HAP-1 (cell line): ENCODE results near the gene DUSP7.

Experiments used
- DNase-seq, 2 experiments: peaks; one replicate each; pipeline ENCODE4 v3.0.0-alpha.2; 2016 to 2020; ENCODE audit warnings: low spot score in 2 of 2
- H3K27me3 ChIP-seq: fragments of 250-450 bp; sonication (Bioruptor Pico); 2 replicates; pipeline ENCODE4 v1.5.1; 2020; ENCODE audit warnings: low read depth, mild to moderate bottlenecking, moderate library complexity
- H3K36me3 ChIP-seq: fragments of 250-450 bp; sonication (Bioruptor Pico); replicated peaks from 2 replicates; pipeline ENCODE4 v1.5.1; 2020; ENCODE audit warnings: mild to moderate bottlenecking
- H3K4me1 ChIP-seq: fragments of 250-450 bp; sonication (Bioruptor Pico); 2 replicates; pipeline ENCODE4 v1.5.1; 2020; ENCODE audit warnings: mild to moderate bottlenecking
- H3K4me3 ChIP-seq: fragments of 250-450 bp; sonication (Bioruptor Pico); 2 replicates; pipeline ENCODE4 v1.5.1; 2020; ENCODE audit warnings: mild to moderate bottlenecking, moderate library complexity
- H3K9me3 ChIP-seq: fragments of 250-450 bp; sonication (Bioruptor Pico); 2 replicates; pipeline ENCODE4 v1.5.1; 2020; ENCODE audit warnings: mild to moderate bottlenecking, moderate library complexity
- in situ Hi-C: fragments of 300-500 bp; cut with MboI; formaldehyde crosslinking; loops from 3 replicates; pipeline ENCODE4 v1.14.3; 2020; ENCODE audit warnings: low sequenced_read_pairs, inconsistent platforms, mixed read lengths

Gene DUSP7

DNA sequence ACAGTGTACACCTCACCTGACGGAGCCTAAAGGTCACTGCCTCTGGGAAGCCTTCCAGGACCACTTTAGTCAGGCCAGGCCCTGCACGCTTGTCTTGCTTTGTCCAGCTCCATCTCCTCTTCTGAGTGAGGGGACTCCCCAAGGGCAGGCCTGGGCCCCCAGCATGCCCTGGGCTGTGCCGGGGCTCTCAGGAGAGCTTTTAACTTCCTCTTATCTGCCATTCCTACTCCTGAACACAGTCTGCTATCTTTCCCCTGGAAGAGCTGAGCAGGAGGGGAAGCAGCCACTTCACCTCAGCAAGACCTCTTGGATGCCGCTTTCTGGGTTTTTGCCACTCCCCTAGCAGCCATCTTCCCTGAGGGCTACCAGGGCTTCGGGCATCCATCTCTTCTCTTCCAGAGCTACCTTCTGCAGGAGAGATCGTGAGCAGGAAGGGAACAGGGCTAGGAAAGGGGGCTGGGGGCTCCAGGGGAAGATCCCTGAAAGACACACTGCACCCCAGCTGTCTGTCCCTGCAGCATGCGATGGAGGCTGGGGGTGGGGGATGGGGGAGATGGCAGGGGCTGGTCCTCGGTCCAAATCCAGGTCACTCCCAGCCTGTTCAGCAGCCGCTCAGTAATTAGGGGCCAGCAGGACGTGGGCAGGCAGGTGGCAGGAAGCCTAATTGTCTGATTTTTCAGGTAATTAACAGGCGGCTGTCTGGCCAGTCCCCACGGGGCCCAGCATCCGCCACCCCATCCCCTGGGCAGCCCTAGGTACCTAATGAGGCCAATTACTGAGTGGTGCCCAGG is 40.7 kb downstream of the DUSP7 start:
- in situ Hi-C loops, result no loop called here
- Histone ChIP-seq H3K9me3 (no peaks in the 10 kb centered on the region), H3K4me1 (no peaks in the 10 kb centered on the region), H3K27me3 (no peaks in the 10 kb centered on the region), H3K4me3 (no peak overlapping the region), H3K36me3 (no peaks in the 10 kb centered on the region)
- DNase-seq, result no peak

DNA sequence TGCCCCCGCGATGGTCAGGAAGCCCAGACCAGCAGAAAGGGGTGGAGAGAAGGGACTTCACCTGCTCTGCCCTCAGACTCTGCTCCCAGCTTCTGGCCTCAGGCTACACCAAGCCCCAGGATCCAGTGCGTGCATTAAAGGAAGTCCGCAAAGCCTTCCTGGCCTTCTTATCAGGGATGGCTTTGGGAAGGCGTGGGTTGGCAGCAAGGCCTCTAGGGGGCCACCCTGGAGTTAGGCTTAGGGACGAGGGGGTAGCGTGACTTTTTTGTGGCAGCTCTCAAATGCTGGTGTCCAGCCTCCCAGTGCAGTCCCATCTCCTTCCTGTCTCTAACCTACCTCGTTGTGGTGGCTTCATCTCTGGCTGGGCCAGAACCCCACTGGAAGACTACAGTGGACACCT is 41.8 kb downstream of the DUSP7 start:
- no peaks in the 10 kb centered on the region for H3K4me1 ChIP-seq
- no peaks in the 10 kb centered on the region for H3K27me3 ChIP-seq
- DNase-seq, result peak; percentile 8 to 64
- H3K4me3 ChIP-seq, result no peak overlapping the region
- no peaks in the 10 kb centered on the region for H3K9me3 ChIP-seq
- in situ Hi-C loops, result no loop called here
- H3K36me3 ChIP-seq, result no peaks in the 10 kb centered on the region

DNA sequence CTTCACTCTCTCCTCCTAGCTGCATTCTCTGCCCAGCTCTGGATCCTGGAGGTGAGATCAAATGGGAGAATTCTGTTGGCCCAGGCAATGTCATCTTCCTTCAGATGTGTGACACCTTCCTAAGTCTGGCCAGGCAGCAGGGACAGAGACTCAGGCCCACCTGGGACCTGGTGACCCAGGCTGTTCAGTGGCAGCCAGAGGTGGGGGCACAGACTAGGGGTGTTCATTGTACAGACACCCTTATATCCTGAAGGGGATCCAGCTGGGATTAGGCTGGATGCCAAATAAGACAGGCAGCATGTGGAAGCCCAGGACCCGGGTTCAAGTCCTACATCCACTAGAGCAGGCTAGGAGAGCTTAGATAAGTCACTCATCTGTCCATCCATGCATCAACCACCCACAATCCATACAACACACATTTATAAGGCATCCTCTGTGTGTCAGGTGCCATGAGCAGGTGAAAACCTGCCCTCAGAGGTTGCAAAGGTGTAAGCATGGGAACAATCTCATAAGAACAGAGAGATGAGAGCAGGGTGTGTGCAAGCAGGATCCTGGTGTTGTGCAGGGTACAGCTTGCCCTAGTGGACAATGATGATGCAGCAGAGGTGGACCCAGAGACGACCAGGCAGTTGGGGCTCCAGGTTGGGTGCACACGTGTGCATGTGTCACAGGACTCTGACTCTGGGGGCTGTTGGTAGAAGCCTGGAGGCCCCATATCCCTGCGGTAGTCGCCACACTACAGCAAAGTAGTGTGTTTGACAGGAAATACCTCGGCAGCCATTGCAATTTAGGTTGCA is 42.4 kb downstream of the DUSP7 start:
- DNase-seq, result no peak
- no peaks in the 10 kb centered on the region for H3K9me3 ChIP-seq
- H3K4me3 ChIP-seq, result no peak overlapping the region
- in situ Hi-C loops, result no loop called here
- H3K27me3 ChIP-seq, result no peaks in the 10 kb centered on the region
- no peaks in the 10 kb centered on the region for H3K4me1 ChIP-seq
- H3K36me3 ChIP-seq, result no peaks in the 10 kb centered on the region

DNA sequence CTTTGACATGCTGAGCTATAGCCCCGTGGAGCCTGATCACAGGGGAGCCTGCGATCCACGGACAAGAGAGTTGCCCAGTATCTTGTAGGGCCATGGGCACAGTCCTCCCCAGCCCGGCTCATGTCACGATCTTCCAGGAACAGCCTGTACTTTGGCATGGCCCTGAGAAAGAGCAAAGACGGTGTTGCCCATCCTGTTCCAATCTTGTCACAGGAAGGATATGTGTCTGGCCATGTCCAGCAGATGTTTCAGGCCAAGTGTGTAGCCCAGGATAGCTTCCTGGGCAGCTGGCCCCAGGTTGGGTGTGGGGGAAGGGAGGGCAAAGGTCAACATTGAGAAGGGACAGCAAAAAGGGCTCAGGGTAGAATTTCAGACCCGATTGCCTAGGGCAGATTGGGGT is 43.7 kb downstream of the DUSP7 start:
- no peaks in the 10 kb centered on the region for H3K36me3 ChIP-seq
- no peaks in the 10 kb centered on the region for H3K4me1 ChIP-seq
- no peak for DNase-seq
- no peaks in the 10 kb centered on the region for H3K9me3 ChIP-seq
- no peaks in the 10 kb centered on the region for H3K27me3 ChIP-seq
- no peak overlapping the region for H3K4me3 ChIP-seq
- in situ Hi-C loops, result no loop called here

DNA sequence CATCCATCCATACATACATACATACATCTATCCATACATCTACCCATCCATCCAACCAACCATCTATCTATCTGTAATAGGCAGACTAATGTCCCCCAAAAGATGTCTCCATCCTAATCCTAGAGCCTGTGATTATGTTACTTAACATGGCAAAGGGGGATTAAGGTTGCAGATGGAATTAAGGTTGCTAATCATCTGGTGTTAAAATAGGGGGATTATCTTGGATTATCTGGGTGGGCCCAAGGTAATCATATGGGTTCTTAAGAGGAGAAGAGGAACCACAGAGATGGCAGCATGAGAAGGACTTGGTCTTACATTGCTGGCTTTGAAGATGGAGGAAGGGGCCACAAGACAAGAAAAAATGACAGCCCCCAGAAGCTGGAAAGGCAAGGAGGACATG is 45.9 kb downstream of the DUSP7 start:
- Histone ChIP-seq H3K27me3 (no peaks in the 10 kb centered on the region), H3K4me1 (peaks cover 2% of the 10 kb centered on the region; the same call in 1 of the 2 replicates), H3K9me3 (no peaks in the 10 kb centered on the region), H3K4me3 (no peak overlapping the region), H3K36me3 (no peaks in the 10 kb centered on the region)
- no peak for DNase-seq
- in situ Hi-C loops, result no loop called here

DNA sequence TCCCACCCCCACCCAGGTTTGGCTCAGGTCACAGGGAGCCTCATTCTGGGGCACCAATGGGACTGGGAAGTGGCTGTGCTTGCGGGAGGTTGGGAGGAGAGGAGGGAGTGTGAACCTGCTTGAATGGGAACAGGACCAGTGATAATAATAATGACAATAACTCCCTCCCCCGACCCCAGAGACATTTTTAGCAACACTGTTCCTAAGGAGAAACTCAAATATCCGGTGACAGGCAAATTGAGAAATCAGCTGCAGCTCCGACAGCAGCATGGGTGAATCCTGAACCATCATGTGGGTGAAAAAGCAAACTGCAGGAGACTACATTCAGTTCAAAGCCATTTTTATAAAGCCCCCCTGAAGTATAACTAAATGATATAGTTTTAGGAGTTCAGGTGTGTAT is 49.1 kb downstream of the DUSP7 start:
- DNase-seq, result no peak
- Histone ChIP-seq H3K27me3 (no peaks in the 10 kb centered on the region), H3K4me1 (peaks cover 2% of the 10 kb centered on the region; the same call in 1 of the 2 replicates), H3K9me3 (no peaks in the 10 kb centered on the region), H3K4me3 (no peak overlapping the region), H3K36me3 (no peaks in the 10 kb centered on the region)
- in situ Hi-C loops, result no loop called here

DNA sequence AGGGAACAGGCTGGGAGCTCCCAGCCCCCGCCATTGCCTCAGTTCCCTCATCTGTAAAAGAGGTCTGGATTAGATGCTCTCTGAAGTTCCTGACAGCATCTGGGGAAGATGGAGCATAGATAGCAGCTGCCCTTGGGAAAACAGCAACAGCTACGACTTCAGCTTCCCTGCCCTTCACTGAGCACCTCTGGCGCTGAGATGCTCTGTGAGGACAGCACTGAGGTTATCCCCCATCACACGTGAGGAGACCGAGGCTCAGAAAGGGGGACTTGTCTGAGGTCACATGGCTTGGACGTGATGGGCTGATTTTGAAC is 49.6 kb downstream of the DUSP7 start:
- no peak for DNase-seq
- in situ Hi-C loops, result no loop called here
- H3K4me3 ChIP-seq, result no peak overlapping the region

DNA sequence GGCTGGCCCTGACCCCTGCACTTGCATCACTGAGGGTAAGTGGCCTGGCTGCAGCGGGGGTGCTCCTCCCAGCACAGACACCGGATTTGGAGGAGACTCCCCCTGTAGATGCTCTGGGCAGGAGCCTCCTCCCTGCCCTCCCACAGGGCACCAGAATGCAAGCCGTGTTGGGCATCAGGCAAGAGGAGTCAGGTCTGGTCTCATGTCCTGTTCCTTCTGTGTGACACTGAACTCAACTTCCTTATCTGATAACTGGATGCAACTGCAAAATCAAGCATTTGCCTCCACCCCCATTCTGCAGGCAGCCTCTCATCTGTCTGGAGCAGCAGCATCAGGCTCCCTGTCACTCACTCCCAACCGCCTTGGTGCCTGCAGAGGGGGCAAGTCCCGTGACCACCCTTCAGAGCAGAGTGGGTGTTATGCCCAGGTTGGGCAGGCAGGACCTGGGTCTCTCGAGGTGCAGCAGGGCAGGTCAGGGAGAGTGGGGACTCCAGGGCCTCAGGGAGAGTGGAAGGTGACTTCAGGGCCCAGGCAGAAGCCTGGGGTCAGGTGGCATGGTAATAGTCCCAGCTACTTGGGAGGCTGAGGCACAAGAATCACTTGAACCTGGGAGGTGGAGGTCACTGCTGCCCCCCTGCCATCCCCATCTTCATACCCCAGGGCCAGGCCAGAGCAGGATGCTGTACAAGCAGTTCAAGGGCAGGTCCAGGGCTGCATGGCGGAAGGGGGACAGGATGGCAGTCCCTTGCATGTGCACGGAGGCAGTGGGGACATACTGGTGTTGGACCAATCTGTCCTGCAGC is 50.2 kb downstream of the DUSP7 start:
- no peak for DNase-seq
- H3K27me3 ChIP-seq, result no peaks in the 10 kb centered on the region
- no peak overlapping the region for H3K4me3 ChIP-seq
- H3K4me1 ChIP-seq, result peaks cover 2% of the 10 kb centered on the region; the same call in 1 of the 2 replicates
- in situ Hi-C loops, result no loop called here
- no peaks in the 10 kb centered on the region for H3K36me3 ChIP-seq
- no peaks in the 10 kb centered on the region for H3K9me3 ChIP-seq

More for the DNA sequence above, 49.6 kb downstream of the DUSP7 start:
- Histone ChIP-seq H3K36me3 (no peaks in the 10 kb centered on the region), H3K4me1 (peaks cover 2% of the 10 kb centered on the region; the same call in 1 of the 2 replicates), H3K27me3 (no peaks in the 10 kb centered on the region), H3K9me3 (no peaks in the 10 kb centered on the region)

DNA sequence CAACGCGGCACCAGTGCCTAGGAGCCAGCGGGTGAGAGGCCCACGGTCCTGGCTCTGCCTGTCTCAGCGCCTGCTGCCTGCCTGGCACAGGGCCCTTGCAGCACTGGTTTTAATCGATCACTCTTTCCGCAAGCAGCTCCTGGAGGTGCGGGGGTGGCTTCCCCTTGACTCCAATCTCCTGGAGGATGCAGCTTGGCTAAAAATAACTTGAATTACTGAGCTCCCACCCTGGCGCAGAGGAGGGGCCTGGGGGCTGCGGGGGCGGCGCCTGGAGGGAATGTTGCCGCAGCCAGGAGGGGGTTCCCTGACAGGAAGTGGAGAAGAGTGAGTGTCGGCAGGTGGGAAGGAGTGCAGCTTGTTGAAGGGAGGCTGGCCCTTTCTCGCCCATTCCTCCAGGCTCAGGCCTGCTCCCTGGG is 50.8 kb downstream of the DUSP7 start:
- no peaks in the 10 kb centered on the region for H3K27me3 ChIP-seq
- no peak overlapping the region for H3K4me3 ChIP-seq
- no peaks in the 10 kb centered on the region for H3K9me3 ChIP-seq
- no peak for DNase-seq
- no peaks in the 10 kb centered on the region for H3K36me3 ChIP-seq
- in situ Hi-C loops, result no loop called here
- H3K4me1 ChIP-seq, result peaks cover 2% of the 10 kb centered on the region; the same call in 1 of the 2 replicates

DNA sequence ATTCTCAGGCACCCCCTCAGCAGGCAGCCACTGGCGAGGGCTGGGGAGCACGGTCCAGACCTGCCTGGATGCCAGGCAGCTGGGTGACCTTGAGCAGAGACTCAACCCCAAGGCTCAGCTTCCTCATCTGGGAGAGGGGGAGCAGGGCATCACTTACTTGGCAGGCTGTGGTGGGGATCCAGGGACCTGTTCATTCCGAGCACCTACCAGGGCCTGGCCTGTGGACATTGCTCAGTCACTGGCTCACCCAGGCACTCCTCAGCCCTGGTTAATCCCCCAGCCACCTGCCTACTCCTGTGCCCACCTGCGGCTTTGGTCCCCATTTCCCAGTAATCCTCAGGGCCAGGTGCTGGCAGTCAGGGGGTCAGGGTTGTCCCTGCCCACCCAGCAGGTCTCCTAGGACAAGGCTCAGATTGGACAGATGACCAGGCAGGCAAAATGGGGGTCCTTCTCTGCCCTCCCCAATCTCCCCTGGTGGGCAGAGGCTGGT is 51.4 kb downstream of the DUSP7 start:
- in situ Hi-C loops, result loop anchor here (5.0 kb wide), 2 partner anchors 137 to 337 kb away; no protein-coding TSS in a partner anchor
- H3K4me1 ChIP-seq, result peaks cover 2% of the 10 kb centered on the region; the same call in 1 of the 2 replicates

DNA sequence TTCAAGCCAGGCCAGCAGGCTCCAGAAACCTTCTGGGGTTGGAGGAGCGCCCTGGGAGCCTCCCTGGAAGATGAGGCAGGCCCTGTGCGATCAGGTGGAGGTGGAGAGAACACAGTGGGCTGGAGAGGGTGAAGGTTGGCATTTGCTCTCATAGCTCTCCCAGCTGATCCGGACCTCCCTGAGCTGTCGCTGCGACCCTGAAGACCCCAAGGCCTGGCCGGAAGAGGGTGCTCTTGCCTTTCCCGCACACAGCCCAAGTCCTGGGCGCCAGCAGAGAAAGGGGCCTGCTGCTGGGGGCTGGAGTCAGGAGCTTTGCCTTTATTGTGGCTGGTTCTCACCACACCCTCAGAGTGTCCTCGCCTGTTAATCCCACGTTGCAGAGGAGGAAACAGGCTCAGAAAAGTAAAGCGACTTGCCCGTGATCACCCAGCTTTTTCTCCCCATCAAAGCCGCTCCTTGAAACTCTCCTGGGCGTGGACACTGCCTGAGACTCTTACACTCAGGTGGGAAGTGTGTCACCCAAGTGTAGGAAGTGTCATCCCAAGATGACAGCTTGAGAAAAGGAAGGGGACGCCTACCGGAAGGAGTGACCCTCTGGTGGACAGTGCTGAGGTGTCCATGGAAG is 52.1 kb downstream of the DUSP7 start:
- in situ Hi-C loops, result loop anchor here (5.0 kb wide), 2 partner anchors 138 to 338 kb away; no protein-coding TSS in a partner anchor
- Histone ChIP-seq H3K4me3 (no peak overlapping the region), H3K36me3 (no peaks in the 10 kb centered on the region), H3K4me1 (peaks cover 2% of the 10 kb centered on the region; the same call in 1 of the 2 replicates), H3K9me3 (no peaks in the 10 kb centered on the region), H3K27me3 (no peaks in the 10 kb centered on the region)
- peak in 1 of 2 experiments; percentile 74 for DNase-seq

More for the DNA sequence above, 51.4 kb downstream of the DUSP7 start:
- no peak for DNase-seq
- H3K36me3 ChIP-seq, result no peaks in the 10 kb centered on the region
- H3K4me3 ChIP-seq, result no peak overlapping the region
- no peaks in the 10 kb centered on the region for H3K9me3 ChIP-seq
- no peaks in the 10 kb centered on the region for H3K27me3 ChIP-seq

DNA sequence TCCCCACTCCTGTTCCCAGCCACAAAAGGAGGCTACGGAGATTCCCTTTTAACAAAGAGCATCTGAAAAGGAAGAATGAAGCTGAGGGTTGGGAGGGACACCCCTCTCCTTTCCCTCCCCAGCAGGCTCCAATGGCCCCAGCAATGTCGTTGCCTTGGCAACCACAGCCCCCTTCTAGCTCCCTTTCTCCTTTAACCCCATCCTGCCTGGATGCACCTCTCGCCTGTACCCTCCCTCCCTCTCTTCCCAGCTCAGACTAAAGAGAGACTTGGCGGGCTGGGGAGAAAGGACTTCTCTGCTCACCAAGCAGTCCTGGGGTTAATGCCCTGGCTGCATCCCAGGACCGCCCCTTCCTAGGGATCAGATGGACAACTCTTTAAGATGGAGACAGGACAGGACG is 53.6 kb downstream of the DUSP7 start:
- no peaks in the 10 kb centered on the region for H3K27me3 ChIP-seq
- H3K36me3 ChIP-seq, result no peaks in the 10 kb centered on the region
- H3K4me1 ChIP-seq, result peaks cover 2% of the 10 kb centered on the region; the same call in 1 of the 2 replicates
- no peaks in the 10 kb centered on the region for H3K9me3 ChIP-seq
- in situ Hi-C loops, result loop anchor here (5.0 kb wide), 2 partner anchors 140 to 340 kb away; no protein-coding TSS in a partner anchor
- DNase-seq, result no peak
- H3K4me3 ChIP-seq, result no peak overlapping the region

DNA sequence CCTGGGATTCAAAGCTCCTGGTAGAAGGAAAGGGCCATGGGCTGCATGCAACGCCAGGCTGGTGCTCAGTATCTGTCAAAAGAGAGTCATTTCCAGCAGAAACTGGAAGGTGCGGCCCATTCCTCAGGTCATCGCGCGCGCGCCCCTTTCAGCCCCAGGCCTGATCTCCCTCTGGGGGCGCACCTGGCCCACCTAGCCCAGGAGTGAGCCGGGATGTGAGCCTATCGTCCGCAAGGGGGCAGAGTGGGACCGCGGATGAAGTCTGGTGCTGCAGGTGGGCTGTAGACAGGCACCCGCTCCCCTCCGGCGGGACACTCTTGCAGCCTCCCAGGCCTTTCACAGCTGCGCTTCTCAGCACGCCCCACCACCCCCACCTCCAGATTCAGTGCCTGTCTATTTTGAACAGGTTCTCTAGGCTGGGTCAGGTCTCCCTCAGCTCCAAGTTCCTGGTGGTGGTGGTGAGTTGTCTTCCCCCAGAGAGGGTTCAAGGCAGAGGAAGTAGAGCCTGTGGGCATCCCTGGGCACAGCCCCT is 54.9 kb downstream of the DUSP7 start:
- H3K4me1 ChIP-seq, result peaks cover 2% of the 10 kb centered on the region; the same call in 1 of the 2 replicates
- peak; percentile 75 to 93 for DNase-seq
- no peak overlapping the region for H3K4me3 ChIP-seq
- no peaks in the 10 kb centered on the region for H3K9me3 ChIP-seq
- H3K36me3 ChIP-seq, result no peaks in the 10 kb centered on the region
- H3K27me3 ChIP-seq, result no peaks in the 10 kb centered on the region
- in situ Hi-C loops, result loop anchor here (5.0 kb wide), 2 partner anchors 141 to 341 kb away; no protein-coding TSS in a partner anchor
